Neuronal stem cell (in vitro differentiated cells): Measurements from ENCODE around the gene SMIM41.

Experiments used
- DNase-seq: peaks from one replicate; pipeline ENCODE4 v3.0.0-alpha.2; 2013; ENCODE audit warnings: low spot score
- H2AFZ ChIP-seq: one replicate; pipeline ENCODE4 v1.6.1; 2013; ENCODE audit warnings: mild to moderate bottlenecking, low read length, inconsistent platforms
- H2AK5ac ChIP-seq: 2 replicates; pipeline ENCODE4 v1.6.1; 2013; ENCODE audit warnings: low read depth, mild to moderate bottlenecking, inconsistent platforms, low read length, moderate library complexity, mixed read lengths
- H2BK120ac ChIP-seq: 2 replicates; pipeline ENCODE4 v1.6.1; 2013; ENCODE audit warnings: low read depth, mild to moderate bottlenecking, inconsistent platforms, low read length, moderate library complexity, mixed read lengths
- H2BK12ac ChIP-seq: one replicate; pipeline ENCODE4 v1.6.1; 2013; ENCODE audit warnings: low read length, inconsistent platforms
- H2BK15ac ChIP-seq: 2 replicates; pipeline ENCODE4 v1.6.1; 2013; ENCODE audit warnings: mild to moderate bottlenecking, low read length, inconsistent platforms, mixed read lengths
- H2BK5ac ChIP-seq: one replicate; pipeline ENCODE4 v1.6.1; 2013; ENCODE audit warnings: inconsistent platforms, mild to moderate bottlenecking, low read length, moderate library complexity
- H3K14ac ChIP-seq: one replicate; pipeline ENCODE4 v1.6.1; 2013; ENCODE audit warnings: low read length, inconsistent platforms
- H3K18ac ChIP-seq: 2 replicates; pipeline ENCODE4 v1.6.1; 2013; ENCODE audit warnings: low read length, inconsistent platforms
- H3K23ac ChIP-seq: 2 replicates; pipeline ENCODE4 v1.6.1; 2013; ENCODE audit warnings: low read depth, mild to moderate bottlenecking, mixed read lengths, low read length, inconsistent platforms; ENCODE audit not compliant: poor library complexity
- H3K27ac ChIP-seq: replicated peaks from 3 replicates; pipeline ENCODE4 v1.5.1; 2013; ENCODE audit warnings: low read length, inconsistent platforms
- H3K27me3 ChIP-seq, 3 experiments: 2 replicates each; pipeline ENCODE4 v1.6.1; 2013; ENCODE audit warnings: low read length in 3 of 3, mild to moderate bottlenecking in 2 of 3, inconsistent platforms in 1 of 3, low read depth in 1 of 3, mixed read lengths in 1 of 3, moderate library complexity in 1 of 3; ENCODE audit not compliant: control insufficient read depth in 3 of 3, insufficient read depth in 3 of 3
- H3K36me3 ChIP-seq, 2 donors: replicated peaks in 1 of 2; 2 replicates each; pipeline ENCODE4 v1.6.1; 2013; ENCODE audit warnings: low read length in 2 of 2; ENCODE audit not compliant: control insufficient read depth in 2 of 2, insufficient read depth in 2 of 2
- H3K4ac ChIP-seq: 2 replicates; pipeline ENCODE4 v1.6.1; 2013; ENCODE audit warnings: inconsistent platforms, mild to moderate bottlenecking, low read length, moderate library complexity
- H3K4me1 ChIP-seq, 2 donors: 1 replicate in 1 of 2; 2 replicates in 1 of 2; pipeline ENCODE4 v1.6.1; 2013; ENCODE audit warnings: low read length in 2 of 2, low read depth in 1 of 2; ENCODE audit not compliant: control insufficient read depth in 2 of 2, insufficient read depth in 1 of 2
- H3K4me2 ChIP-seq: one replicate; pipeline ENCODE4 v1.6.1; 2013; ENCODE audit warnings: mild to moderate bottlenecking, low read length, inconsistent platforms; ENCODE audit not compliant: insufficient read depth, poor library complexity, severe bottlenecking
- H3K4me3 ChIP-seq, 2 donors: 2 replicates each; pipeline ENCODE4 v1.5.1; 2013; ENCODE audit warnings: low read length in 2 of 2, mild to moderate bottlenecking in 2 of 2, inconsistent platforms in 1 of 2, moderate library complexity in 1 of 2
- H3K79me1 ChIP-seq: one replicate; pipeline ENCODE4 v1.6.1; 2013; ENCODE audit warnings: low read depth, mild to moderate bottlenecking, inconsistent platforms, low read length, moderate library complexity
- H3K9ac ChIP-seq: one replicate; pipeline ENCODE4 v1.6.1; 2013; ENCODE audit warnings: mild to moderate bottlenecking, low read depth, low read length, inconsistent platforms; ENCODE audit not compliant: poor library complexity
- H3K9me3 ChIP-seq, 2 donors: replicated peaks in 1 of 2; 2 replicates each; pipeline versions ENCODE3 to v1.6.1; 2013; ENCODE audit warnings: low read length in 2 of 2, mild to moderate bottlenecking in 2 of 2, inconsistent platforms in 1 of 2, low read depth in 1 of 2, mixed read lengths in 1 of 2, moderate library complexity in 1 of 2; ENCODE audit not compliant: control insufficient read depth in 2 of 2, insufficient read depth in 1 of 2
- H4K8ac ChIP-seq: one replicate; pipeline ENCODE4 v1.6.1; 2013; ENCODE audit warnings: low read depth, mild to moderate bottlenecking, inconsistent platforms, low read length, moderate library complexity
- H4K91ac ChIP-seq: one replicate; pipeline ENCODE4 v1.6.1; 2013; ENCODE audit warnings: low read length, low read depth, mild to moderate bottlenecking, inconsistent platforms; ENCODE audit not compliant: poor library complexity
- WGBS, 2 donors: extraction: QIAGEN DNeasy Blood & Tissue Kit; methylation state at CpG; one replicate each; pipeline ENCODE4 v1.1.7; 2013; ENCODE audit warnings: missing lambda C conversion rate in 2 of 2, mixed read lengths in 1 of 2; ENCODE audit not compliant: insufficient read length in 2 of 2, insufficient replicate concordance in 1 of 2; ENCODE audit errors: extremely low coverage in 2 of 2; 5-methylcytosine and 5-hydroxymethylcytosine counted together

The SMIM41 gene

GRCh38 chr12:52156757-52157565 lies 77.5 kb downstream of the SMIM41 start:
- Histone ChIP-seq H2BK120ac (no peak overlapping the region), H3K4ac (no peak overlapping the region), H4K91ac (no peak overlapping the region), H3K4me1 (no peaks in the 10 kb centered on the region), H3K79me1 (no peaks in the 10 kb centered on the region), H3K27ac (no peak overlapping the region), H2AFZ (no peak overlapping the region), H3K14ac (no peak overlapping the region), H4K8ac (peak overlapping the region; percentile 8), H3K27me3 (peaks cover 0 to 19% (median 0%) of the 10 kb centered on the region in 3 experiments), H3K4me3 (no peak overlapping the region), H2BK5ac (no peak overlapping the region), H3K23ac (no peak overlapping the region), H3K18ac (peak overlapping the region; percentile 23), H2BK15ac (peak overlapping the region; percentile 49), H3K36me3 (no peaks in the 10 kb centered on the region), H3K9ac (no peak overlapping the region), H2AK5ac (peak overlapping the region; percentile 90), H3K9me3 (no peaks in the 10 kb centered on the region), H2BK12ac (peak overlapping the region; percentile 77), H3K4me2 (no peak overlapping the region)
- no CpG with 5 or more reads among the region's 15 CpGs for WGBS, 2 donors
- DNase-seq = peak; percentile 75

GRCh38 chr12:52157566-52158150 lies 78.2 kb downstream of the SMIM41 start:
- no peak overlapping the region for H3K27ac ChIP-seq
- peaks cover 0 to 16% (median 0%) of the 10 kb centered on the region in 3 experiments for H3K27me3 ChIP-seq
- no peak for DNase-seq
- no peak overlapping the region for H3K4me2 ChIP-seq
- H3K4me1 ChIP-seq = no peaks in the 10 kb centered on the region
- H3K18ac ChIP-seq = no peak overlapping the region
- no peak overlapping the region for H3K9ac ChIP-seq
- no peaks in the 10 kb centered on the region for H3K9me3 ChIP-seq
- no peak overlapping the region for H2BK12ac ChIP-seq
- no peak overlapping the region for H3K14ac ChIP-seq
- no peak overlapping the region for H2AK5ac ChIP-seq
- no peak overlapping the region for H2BK120ac ChIP-seq
- H2BK15ac ChIP-seq = peak overlapping the region; percentile 49
- WGBS, 2 donors = no CpG with 5 or more reads among the region's 5 CpGs
- no peak overlapping the region for H3K4me3 ChIP-seq
- H4K8ac ChIP-seq = no peak overlapping the region
- H3K36me3 ChIP-seq = no peaks in the 10 kb centered on the region
- H3K4ac ChIP-seq = no peak overlapping the region
- H4K91ac ChIP-seq = no peak overlapping the region
- H3K79me1 ChIP-seq = no peaks in the 10 kb centered on the region
- no peak overlapping the region for H2BK5ac ChIP-seq
- no peak overlapping the region for H3K23ac ChIP-seq
- no peak overlapping the region for H2AFZ ChIP-seq
